Prostate gland (tissue), 2 donors: ENCODE measurements around the gene MAGI3. TPM values are rescaled to one million over a fixed set of nuclear protein-coding genes. Genes with fewer than 3 reads are reported as not detected.
"Not testable (repeated sequence)": the region's sequence is repeated elsewhere in the genome, so short reads cannot be mapped to it uniquely, and the experiment has no call there.

Source experiments
- DNase-seq: peaks from one replicate; pipeline ENCODE4 v3.0.0-alpha.2; 2019; ENCODE audit warnings: low spot score
- H3K27ac ChIP-seq, 2 donors: fragments of 200-600 bp; sonication (generic); 2 replicates each; pipeline ENCODE4 v1.5.1; 2017 to 2019
- H3K27me3 ChIP-seq: fragments of 200-600 bp; sonication (generic); replicated peaks from 2 replicates; pipeline ENCODE4 v1.5.1; 2019; ENCODE audit not compliant: insufficient read depth
- H3K36me3 ChIP-seq, 2 donors: fragments of 200-600 bp; sonication (generic); 1 replicate in 1 of 2; 2 replicates in 1 of 2; pipeline versions ENCODE4 v1.5.1 to v1.8.1; 2017 to 2019
- H3K4me1 ChIP-seq: fragments of 200-600 bp; sonication (generic); replicated peaks from 2 replicates; pipeline ENCODE4 v1.5.1; 2019
- H3K4me3 ChIP-seq, 2 donors: fragments of 200-600 bp; sonication (generic); 2 replicates each; pipeline ENCODE4 v1.5.1; 2017 to 2019
- H3K9me3 ChIP-seq: fragments of 200-600 bp; sonication (generic); 2 replicates; pipeline ENCODE4 v1.5.1; 2017
- CTCF ChIP-seq, 4 experiments: fragments of 200-600 bp in 2 of 4; fragments of 450-650 bp in 2 of 4; sonication (generic) in 2 of 4; IDR thresholded peaks; 1 replicate in 3 of 4; 2 replicates in 1 of 4; pipeline ENCODE4 v1.5.1; 2016 to 2019; ENCODE audit warnings: antibody characterized with exemption in 4 of 4, mild to moderate bottlenecking in 2 of 4, moderate library complexity in 2 of 4
- POLR2A ChIP-seq: fragments of 450-650 bp; IDR thresholded peaks from one replicate; pipeline ENCODE4 v1.6.1; 2016; ENCODE audit warnings: antibody characterized with exemption, mild to moderate bottlenecking
- POLR2AphosphoS5 ChIP-seq: sonication (generic); formaldehyde crosslinking; IDR thresholded peaks from one replicate; pipeline ENCODE4 v1.6.1; 2017; ENCODE audit warnings: antibody characterized with exemption
- WGBS: methylation state at CpG from one replicate; pipeline ENCODE4 v1.1.5; 2018; 5-methylcytosine and 5-hydroxymethylcytosine counted together
- intact Hi-C: fragments of 100-400 bp; cut with DNase I; formaldehyde crosslinking; loops from one replicate; pipeline ENCODE4 v1.14.2; 2022
- total RNA-seq, 2 donors: library from RNA; depleted of rRNA; stranded (reverse); fragments of >200 nt; gene quantifications; one replicate each; pipeline ENCODE4 v1.1.0, GENCODE V29; 2016

Gene MAGI3
- total RNA-seq, 2 donors from 2014 or later, result 20.2 to 23.2 TPM

DNA sequence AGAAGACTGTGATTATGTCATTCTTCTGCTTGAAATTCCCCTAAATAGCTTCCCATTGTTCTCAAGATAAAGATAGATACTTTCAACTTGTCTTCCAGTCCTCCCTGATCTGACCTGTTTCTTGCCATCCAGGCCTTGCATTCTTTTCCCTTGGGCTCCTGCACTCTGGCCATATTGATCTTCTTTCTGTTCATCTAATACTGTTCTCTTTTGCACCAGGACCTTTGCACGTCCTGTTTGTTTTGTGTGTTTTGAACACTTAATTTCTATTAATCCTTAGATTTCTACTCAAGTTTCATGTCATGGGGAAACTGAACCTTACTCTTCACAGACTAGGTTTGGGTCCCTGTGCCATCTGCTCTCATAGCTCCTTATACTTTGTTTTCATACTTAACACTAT lies 65.1 kb downstream of the MAGI3 start:
- H3K27ac ChIP-seq, result no peak overlapping the region
- no peak for TF ChIP-seq POLR2AphosphoS5
- no peak for TF ChIP-seq CTCF (IDR thresholded peaks at IDR 0.05)
- no peak for TF ChIP-seq POLR2A
- intact Hi-C loops, result no loop called here
- H3K4me1 ChIP-seq, result no peaks in the 10 kb centered on the region
- H3K36me3 ChIP-seq, result no peaks in the 10 kb centered on the region
- no peak for DNase-seq
- 100% methylated on average over 1 of the region's 1 CpG for WGBS
- H3K27me3 ChIP-seq, result no peaks in the 10 kb centered on the region
- H3K9me3 ChIP-seq, result no peaks in the 10 kb centered on the region
- H3K4me3 ChIP-seq, result no peak overlapping the region

DNA sequence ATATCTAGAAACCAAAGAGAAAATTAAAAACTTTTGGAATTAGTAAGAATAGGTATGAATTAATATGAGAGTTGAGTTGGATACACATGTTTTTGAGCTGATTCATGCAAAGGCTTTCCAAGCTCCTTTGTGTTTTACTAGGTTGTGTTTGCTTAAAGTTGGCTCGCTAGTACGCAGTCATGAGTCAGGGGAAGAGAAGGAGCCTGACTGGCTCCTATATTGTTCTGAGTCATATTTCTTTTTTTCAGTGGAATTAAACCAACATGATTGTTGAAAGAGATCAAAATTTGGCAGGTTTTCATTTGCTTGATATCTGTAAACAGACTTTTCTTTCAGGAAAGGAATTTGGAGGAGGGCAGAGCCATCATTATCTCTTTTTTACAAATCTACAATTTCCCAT lies 66.7 kb downstream of the MAGI3 start:
- no peaks in the 10 kb centered on the region for H3K4me1 ChIP-seq
- H3K27me3 ChIP-seq, result no peaks in the 10 kb centered on the region
- H3K4me3 ChIP-seq, result no peak overlapping the region
- DNase-seq, result peak; percentile 68
- WGBS, result 16% methylated on average over 2 of the region's 2 CpGs
- no peaks in the 10 kb centered on the region for H3K9me3 ChIP-seq
- intact Hi-C loops, result no loop called here
- H3K27ac ChIP-seq, result no peak overlapping the region
- TF ChIP-seq POLR2A (no peak), CTCF (IDR thresholded peaks at IDR 0.05) (no peak), POLR2AphosphoS5 (peak; percentile 87)
- no peaks in the 10 kb centered on the region for H3K36me3 ChIP-seq

DNA sequence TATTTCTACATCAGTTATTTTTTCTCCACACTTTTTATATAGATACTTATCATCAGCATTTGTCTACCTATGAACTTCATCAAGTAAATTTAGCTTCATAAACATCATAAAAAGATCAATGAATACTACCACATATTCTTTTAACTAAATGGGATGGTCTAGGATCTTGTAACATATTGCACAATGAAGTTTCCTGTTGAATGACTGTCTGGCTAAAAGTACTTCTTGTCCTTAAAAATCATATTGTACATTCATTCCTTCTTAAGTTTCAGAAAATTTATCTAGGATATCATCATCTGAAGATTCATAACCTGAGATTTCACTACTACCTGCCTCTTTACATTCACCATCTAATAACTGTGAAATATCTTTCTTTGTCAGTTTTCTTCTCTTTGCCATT lies 69.0 kb downstream of the MAGI3 start:
- H3K9me3 ChIP-seq, result no peaks in the 10 kb centered on the region
- no peak overlapping the region for H3K27ac ChIP-seq
- H3K36me3 ChIP-seq, result no peaks in the 10 kb centered on the region
- no peak for DNase-seq
- intact Hi-C loops, result no loop called here
- H3K27me3 ChIP-seq, result no peaks in the 10 kb centered on the region
- H3K4me1 ChIP-seq, result no peaks in the 10 kb centered on the region
- no peak for TF ChIP-seq POLR2A
- TF ChIP-seq POLR2AphosphoS5, result no peak
- TF ChIP-seq CTCF (IDR thresholded peaks at IDR 0.05), result no peak
- no peak overlapping the region for H3K4me3 ChIP-seq

GRCh38 chr1:113467991-113468390 lies 77.7 kb downstream of the MAGI3 start:
- Histone ChIP-seq H3K27me3 (no peaks in the 10 kb centered on the region), H3K4me3 (no peak overlapping the region), H3K9me3 (no peaks in the 10 kb centered on the region), H3K4me1 (no peaks in the 10 kb centered on the region), H3K36me3 (no peaks in the 10 kb centered on the region), H3K27ac (no peak overlapping the region)
- TF ChIP-seq CTCF (IDR thresholded peaks at IDR 0.05) (no peak), POLR2A (no peak), POLR2AphosphoS5 (no peak)
- intact Hi-C loops, result loop anchor here (10.0 kb wide), 1 partner anchor 163 kb away; no protein-coding TSS in a partner anchor
- DNase-seq, result no peak

DNA sequence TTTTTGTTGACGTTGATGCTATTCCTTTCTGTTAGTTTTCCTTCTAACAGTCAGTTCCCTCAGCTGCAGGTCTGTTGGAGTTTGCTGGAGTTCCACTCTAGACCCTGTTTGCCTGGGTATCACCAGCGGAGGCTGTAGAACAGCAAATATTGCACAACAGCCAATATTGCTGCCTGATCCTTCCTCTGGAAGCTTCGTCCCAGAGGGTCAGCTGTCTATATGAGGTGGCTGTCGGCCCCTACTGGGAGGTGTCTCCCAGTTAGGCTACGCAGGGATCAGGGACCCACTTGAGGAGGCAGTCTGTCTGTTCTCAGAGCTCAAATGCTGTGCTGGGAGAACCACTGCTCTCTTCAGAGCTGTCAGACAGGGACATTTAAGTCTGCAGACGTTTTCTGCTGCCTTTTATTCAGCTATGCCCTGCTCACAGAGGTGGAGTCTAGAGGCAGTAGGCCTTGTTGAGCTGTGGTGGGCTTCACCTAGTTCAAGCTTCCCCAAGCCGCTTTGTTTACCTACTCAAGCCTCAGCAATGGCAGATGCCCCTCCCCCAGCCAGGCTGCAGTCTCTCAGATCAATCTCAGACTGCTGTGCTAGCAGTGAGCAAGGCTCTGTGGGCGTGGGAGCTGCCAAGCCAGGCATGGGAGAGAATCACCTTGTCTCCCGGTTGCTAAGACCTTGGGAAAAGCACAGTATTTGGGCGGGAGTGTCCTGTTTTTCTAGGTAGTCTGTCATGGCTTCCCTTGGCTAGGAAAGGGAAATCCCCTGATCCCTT lies 88.3 kb downstream of the MAGI3 start:
- H3K36me3 ChIP-seq, intact Hi-C loops, H3K27me3 ChIP-seq, DNase-seq, H3K4me1 ChIP-seq, H3K27ac ChIP-seq, H3K4me3 ChIP-seq, H3K9me3 ChIP-seq: not testable (repeated sequence)
- 97% methylated on average over 10 of the region's 10 CpGs for WGBS
